Neuron (in vitro differentiated cells): ENCODE data around the gene SLC9B2.
A peak's percentile ranks its signal among the peaks of the same experiment; 100 is the strongest.

ENCODE experiments used
- H2AFZ ChIP-seq: one replicate; pipeline ENCODE4 v1.6.1; 2013; ENCODE audit warnings: low read depth, mild to moderate bottlenecking, inconsistent platforms, low read length, moderate library complexity
- H3K27me3 ChIP-seq: one replicate; pipeline ENCODE4 v1.6.1; 2013; ENCODE audit warnings: low read length; ENCODE audit not compliant: insufficient read depth
- H3K36me3 ChIP-seq: one replicate; pipeline ENCODE4 v1.6.1; 2013; ENCODE audit warnings: low read length; ENCODE audit not compliant: insufficient read depth
- H3K4me1 ChIP-seq: one replicate; pipeline ENCODE4 v1.6.1; 2013; ENCODE audit warnings: low read length; ENCODE audit not compliant: insufficient read depth
- H3K4me3 ChIP-seq: 2 replicates; pipeline ENCODE4 v1.5.1; 2013; ENCODE audit warnings: mild to moderate bottlenecking, low read length, moderate library complexity
- H3K9me3 ChIP-seq: one replicate; pipeline ENCODE4 v1.6.1; 2013; ENCODE audit warnings: low read length

The SLC9B2 gene

GRCh38 chr4:103097112-103097511, 20.6 kb upstream of the SLC9B2 start:
- H2AFZ ChIP-seq = no peak overlapping the region
- H3K4me1 ChIP-seq = peaks cover 24% of the 10 kb centered on the region
- no peak overlapping the region for H3K4me3 ChIP-seq
- H3K27me3 ChIP-seq = no peaks in the 10 kb centered on the region
- H3K9me3 ChIP-seq = no peaks in the 10 kb centered on the region
- peaks cover 17% of the 10 kb centered on the region for H3K36me3 ChIP-seq

- Histone ChIP-seq H2AFZ (no peak overlapping the region), H3K4me3 (no peak overlapping the region), H3K27me3 (no peaks in the 10 kb centered on the region), H3K4me1 (peaks cover 15% of the 10 kb centered on the region), H3K36me3 (peaks cover 35% of the 10 kb centered on the region), H3K9me3 (no peaks in the 10 kb centered on the region)
Observed at GRCh38 chr4:103095080-103095479, 18.5 kb upstream of the SLC9B2 start.

GRCh38 chr4:103092245-103092644, 15.7 kb upstream of the SLC9B2 start:
- H3K9me3 ChIP-seq = no peaks in the 10 kb centered on the region
- no peaks in the 10 kb centered on the region for H3K27me3 ChIP-seq
- peaks cover 62% of the 10 kb centered on the region for H3K36me3 ChIP-seq
- no peak overlapping the region for H2AFZ ChIP-seq
- H3K4me3 ChIP-seq = no peak overlapping the region
- no peaks in the 10 kb centered on the region for H3K4me1 ChIP-seq

- no peaks in the 10 kb centered on the region for H3K4me1 ChIP-seq
- no peak overlapping the region for H3K4me3 ChIP-seq
- no peak overlapping the region for H2AFZ ChIP-seq
- no peaks in the 10 kb centered on the region for H3K27me3 ChIP-seq
- no peaks in the 10 kb centered on the region for H3K9me3 ChIP-seq
- H3K36me3 ChIP-seq = peaks cover 68% of the 10 kb centered on the region
Observed at GRCh38 chr4:103091601-103092223, 15.2 kb upstream of the SLC9B2 start.

DNA sequence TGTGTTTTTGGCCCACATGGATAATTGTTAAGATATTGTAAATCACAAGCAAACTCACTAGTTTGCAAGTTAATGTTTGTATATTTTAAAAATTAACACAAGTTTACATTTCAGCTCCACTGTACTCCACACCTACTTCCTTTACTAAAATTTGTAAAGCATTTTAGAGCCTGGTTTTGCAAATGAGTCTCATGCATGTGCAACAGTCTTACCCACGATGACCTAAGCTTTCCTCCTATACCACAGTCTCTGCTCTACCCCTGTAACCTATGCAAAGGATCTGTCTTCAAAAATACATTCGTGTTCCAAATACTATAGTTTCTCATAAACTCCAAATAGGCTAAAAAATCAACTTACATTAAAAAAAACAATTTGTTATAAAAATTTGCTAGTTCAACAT, 12.9 kb upstream of the SLC9B2 start:
- no peaks in the 10 kb centered on the region for H3K9me3 ChIP-seq
- H3K27me3 ChIP-seq = no peaks in the 10 kb centered on the region
- peaks cover 87% of the 10 kb centered on the region for H3K36me3 ChIP-seq
- no peaks in the 10 kb centered on the region for H3K4me1 ChIP-seq
- no peak overlapping the region for H3K4me3 ChIP-seq
- H2AFZ ChIP-seq = no peak overlapping the region

DNA sequence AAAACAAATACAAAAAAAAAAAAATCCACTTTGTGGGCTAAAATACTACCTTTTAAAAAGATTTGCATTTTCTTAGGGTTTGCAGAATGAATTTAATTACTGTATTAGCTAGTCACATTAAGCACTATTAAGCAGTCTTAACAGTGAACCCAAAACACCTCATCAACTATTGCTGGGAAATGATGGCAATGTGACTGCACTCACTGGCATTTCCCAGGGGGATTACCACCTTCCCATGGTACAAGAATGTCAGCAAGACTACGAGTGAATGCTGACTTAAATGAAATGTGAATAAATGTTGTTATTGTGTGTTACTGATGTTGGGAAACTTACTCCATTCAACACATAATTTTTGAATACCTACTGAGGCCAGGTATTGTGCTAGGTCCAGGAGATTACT, 10.0 kb upstream of the SLC9B2 start:
- Histone ChIP-seq H3K4me3 (no peak overlapping the region), H2AFZ (no peak overlapping the region), H3K27me3 (no peaks in the 10 kb centered on the region), H3K9me3 (no peaks in the 10 kb centered on the region), H3K36me3 (peaks cover 85% of the 10 kb centered on the region), H3K4me1 (no peaks in the 10 kb centered on the region)

DNA sequence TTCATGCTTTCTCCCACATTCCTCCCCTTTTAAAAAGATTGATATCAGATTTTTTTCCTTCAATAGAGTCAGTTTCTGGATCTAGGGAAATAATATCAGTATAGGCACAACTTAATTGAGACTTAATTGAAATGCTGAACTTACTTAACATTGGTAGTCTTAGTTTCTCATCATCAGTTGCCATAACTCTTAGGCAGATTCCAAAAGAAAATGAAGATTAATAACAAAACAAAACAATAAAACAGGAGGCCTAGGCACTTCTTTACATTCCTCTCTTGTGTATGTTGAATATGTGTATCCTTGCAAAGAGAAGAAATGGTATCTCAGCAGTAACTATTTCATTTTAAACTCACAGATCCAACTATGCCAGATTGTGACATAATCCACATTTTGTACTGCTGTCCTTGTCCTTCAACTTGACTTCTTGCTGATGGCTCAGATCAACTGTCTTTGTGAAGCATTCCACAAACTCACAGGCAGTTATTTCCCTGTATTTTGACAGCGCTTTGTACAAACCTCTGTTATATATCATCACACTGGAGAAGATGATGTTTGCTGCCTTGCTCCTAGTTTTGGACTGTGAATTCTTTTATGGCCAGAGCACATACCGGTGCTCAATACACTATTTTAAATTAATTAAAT, 9.1 kb upstream of the SLC9B2 start:
- Histone ChIP-seq H2AFZ (no peak overlapping the region), H3K27me3 (no peaks in the 10 kb centered on the region), H3K4me3 (no peak overlapping the region), H3K4me1 (no peaks in the 10 kb centered on the region), H3K36me3 (peaks cover 81% of the 10 kb centered on the region), H3K9me3 (no peaks in the 10 kb centered on the region)

- H3K4me3 ChIP-seq = no peak overlapping the region
- H3K27me3 ChIP-seq = no peaks in the 10 kb centered on the region
- H2AFZ ChIP-seq = no peak overlapping the region
- no peaks in the 10 kb centered on the region for H3K9me3 ChIP-seq
- H3K36me3 ChIP-seq = peaks cover 33% of the 10 kb centered on the region
- H3K4me1 ChIP-seq = peaks cover 7% of the 10 kb centered on the region
Observed at GRCh38 chr4:103079621-103080020, 3.1 kb upstream of the SLC9B2 start.

DNA sequence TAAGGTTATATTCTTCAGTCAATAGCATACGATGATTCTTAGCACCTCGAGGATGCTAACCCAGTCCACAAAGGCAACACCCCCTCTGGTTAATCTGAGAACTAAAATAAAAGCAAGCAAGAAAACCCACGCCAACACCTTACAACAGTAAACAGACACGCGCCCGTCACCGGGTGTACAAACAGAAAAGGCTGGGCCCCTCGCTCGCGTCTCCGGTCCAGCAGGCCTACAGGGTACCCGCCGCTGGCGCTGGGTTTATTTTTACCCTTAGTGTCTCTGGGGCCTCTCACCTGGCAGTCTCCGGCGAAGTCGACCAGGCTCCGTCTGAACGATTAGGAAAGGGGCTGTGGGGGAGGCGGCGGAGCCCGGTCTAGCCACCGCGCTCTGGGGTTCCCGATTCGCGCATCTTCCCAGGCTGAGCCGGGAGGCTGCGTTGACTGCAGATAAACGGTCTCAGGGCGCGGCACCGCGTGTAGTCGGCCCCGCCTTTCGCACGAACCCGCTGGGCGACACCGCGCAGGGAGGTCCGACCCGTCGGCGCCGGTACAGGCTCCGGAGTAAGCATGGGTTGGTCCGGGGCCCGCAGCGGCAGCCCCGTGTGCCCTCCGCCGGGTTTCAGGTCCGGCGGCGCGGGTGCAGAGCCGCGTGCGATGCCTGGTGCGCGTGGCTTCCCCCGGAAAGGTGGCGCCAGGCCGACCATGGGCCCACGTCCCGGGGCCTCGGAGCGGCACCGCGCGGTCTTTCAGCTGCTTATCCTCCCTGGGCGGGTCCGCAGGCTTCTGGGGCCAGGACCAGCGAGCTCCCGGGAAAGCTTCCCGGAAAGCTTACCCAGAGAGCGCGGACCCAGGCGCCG, 441 bp downstream of the SLC9B2 start:
- Histone ChIP-seq H3K9me3 (no peaks in the 10 kb centered on the region), H3K36me3 (peaks cover 17% of the 10 kb centered on the region), H3K4me1 (peaks cover 7% of the 10 kb centered on the region), H3K27me3 (no peaks in the 10 kb centered on the region), H2AFZ (peak overlapping the region; percentile 94), H3K4me3 (peak overlapping the region; percentile 74)

DNA sequence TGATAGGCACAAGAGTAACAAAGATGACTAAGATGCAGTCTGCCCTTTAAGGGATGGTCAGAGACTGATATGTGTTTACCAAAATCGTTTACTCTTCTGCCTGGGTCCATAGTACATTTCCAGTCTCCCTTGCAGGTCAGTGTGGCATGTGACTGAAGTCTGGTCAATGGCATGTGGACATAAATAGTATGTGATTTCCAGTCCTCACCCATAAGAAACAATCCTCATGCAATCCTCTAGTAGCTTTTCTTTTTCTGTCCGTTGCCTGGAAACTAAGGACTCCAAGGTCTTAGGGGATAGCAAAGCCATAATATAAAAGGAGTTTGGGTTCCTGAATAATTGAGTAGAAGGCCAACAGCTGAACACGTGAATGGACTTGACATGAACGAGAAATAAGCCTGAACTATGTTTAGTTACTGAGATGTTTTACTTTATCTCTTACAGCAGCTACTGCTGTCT, 1.1 kb downstream of the SLC9B2 start:
- H2AFZ ChIP-seq = peak overlapping the region; percentile 94
- H3K4me3 ChIP-seq = peak overlapping the region; percentile 74
- no peaks in the 10 kb centered on the region for H3K27me3 ChIP-seq
- H3K9me3 ChIP-seq = no peaks in the 10 kb centered on the region
- peaks cover 13% of the 10 kb centered on the region for H3K36me3 ChIP-seq
- peaks cover 7% of the 10 kb centered on the region for H3K4me1 ChIP-seq

DNA sequence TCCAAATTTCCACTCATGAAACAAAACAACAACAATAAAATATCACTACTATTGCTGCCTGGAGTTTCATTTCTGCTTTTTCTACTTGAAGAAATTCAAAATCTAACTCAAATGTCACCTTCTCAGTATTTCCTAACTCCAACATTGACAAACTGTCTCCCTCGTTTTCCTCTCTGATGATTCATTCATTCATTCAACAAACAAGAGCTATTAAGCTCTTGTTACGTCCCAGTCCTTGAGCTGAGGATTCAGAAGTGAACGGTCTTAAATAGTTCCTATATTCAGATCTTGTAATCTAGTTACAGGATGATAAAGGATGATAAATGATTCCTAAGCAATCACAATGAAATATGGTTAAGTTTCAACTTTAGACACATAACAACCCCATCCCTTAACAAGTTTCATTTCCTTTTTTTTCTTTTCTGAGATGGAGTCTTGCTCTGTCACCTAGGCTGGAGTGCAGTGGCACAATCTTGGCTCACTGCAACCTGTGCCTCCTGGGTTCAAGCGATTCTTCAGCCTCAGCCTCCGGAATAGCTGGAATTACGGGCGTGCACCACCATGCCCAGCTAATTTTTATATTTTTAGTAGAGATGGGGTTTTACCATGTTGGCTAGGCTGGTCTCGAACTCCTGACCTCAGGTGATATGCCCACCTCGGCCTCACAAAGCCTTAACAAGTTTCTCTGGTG, 1.7 kb downstream of the SLC9B2 start:
- Histone ChIP-seq H3K4me3 (peak overlapping the region; percentile 74), H3K36me3 (peaks cover 10% of the 10 kb centered on the region)

GRCh38 chr4:103073792-103074438, 2.6 kb downstream of the SLC9B2 start:
- Histone ChIP-seq H2AFZ (no peak overlapping the region), H3K4me1 (peaks cover 7% of the 10 kb centered on the region), H3K9me3 (no peaks in the 10 kb centered on the region), H3K36me3 (peaks cover 8% of the 10 kb centered on the region), H3K27me3 (no peaks in the 10 kb centered on the region), H3K4me3 (no peak overlapping the region)

More for the DNA sequence above, 1.7 kb downstream of the SLC9B2 start:
- Histone ChIP-seq H2AFZ (no peak overlapping the region), H3K27me3 (no peaks in the 10 kb centered on the region), H3K4me1 (peaks cover 7% of the 10 kb centered on the region), H3K9me3 (no peaks in the 10 kb centered on the region)
